Kidney (tissue), 14 donors: Measurements from ENCODE around the gene ARID5B. TPM values are rescaled to one million over a fixed set of nuclear protein-coding genes. Genes with fewer than 3 reads are reported as not detected.

Source experiments
- DNase-seq, 5 donors: peaks; one replicate each; pipeline ENCODE4 v3.0.0-alpha.2; 2013 to 2020
- FAIRE-seq: peaks from 2 replicates; lab custom pipeline; 2012; peaks lifted over from hg19 to GRCh38; lab: Jason Lieb, UNC
- H3K27ac ChIP-seq, 2 donors: one replicate each; pipeline ENCODE4 v1.7.0; 2013; ENCODE audit warnings: low read depth in 2 of 2, low read length in 2 of 2, inconsistent platforms in 1 of 2
- H3K27me3 ChIP-seq: one replicate; pipeline ENCODE4 v1.7.1; 2013; ENCODE audit warnings: low read length, inconsistent platforms; ENCODE audit not compliant: control insufficient read depth, insufficient read depth
- H3K36me3 ChIP-seq, 3 donors: one replicate each; pipeline versions ENCODE4 v1.7.0 to v1.7.1; 2013; ENCODE audit warnings: low read length in 3 of 3, control low read depth in 1 of 3, inconsistent platforms in 1 of 3; ENCODE audit not compliant: insufficient read depth in 3 of 3, control insufficient read depth in 2 of 3
- H3K4me1 ChIP-seq, 3 donors: one replicate each; pipeline versions ENCODE4 v1.7.0 to v1.7.1; 2013; ENCODE audit warnings: low read length in 3 of 3, inconsistent platforms in 1 of 3, low read depth in 1 of 3; ENCODE audit not compliant: control insufficient read depth in 2 of 3, insufficient read depth in 2 of 3
- H3K4me3 ChIP-seq, 3 donors: one replicate each; pipeline versions ENCODE4 v1.7.0 to v1.8.1; 2013; ENCODE audit warnings: low read length in 3 of 3, control low read depth in 1 of 3, inconsistent platforms in 1 of 3
- H3K9ac ChIP-seq, 3 donors: one replicate each; pipeline versions ENCODE4 v1.7.0 to v1.7.1; 2013; ENCODE audit warnings: low read length in 3 of 3, control low read depth in 1 of 3, inconsistent platforms in 1 of 3
- H3K9me3 ChIP-seq, 3 donors: one replicate each; pipeline versions ENCODE4 v1.7.0 to v1.7.1; 2013; ENCODE audit warnings: low read length in 3 of 3, control low read depth in 1 of 3, inconsistent platforms in 1 of 3; ENCODE audit not compliant: control insufficient read depth in 2 of 3, insufficient read depth in 1 of 3
- CTCF ChIP-seq: IDR thresholded peaks from 3 replicates; pipeline ENCODE4 v1.5.1; 2012; ENCODE audit warnings: mild to moderate bottlenecking, moderate library complexity, borderline replicate concordance; ENCODE audit not compliant: insufficient read depth; ENCODE audit errors: extremely low read depth
- intact Hi-C: fragments of 100-400 bp; cut with DNase I; formaldehyde crosslinking; loops from one replicate; pipeline ENCODE4 v1.11.1; 2022
- polyA plus RNA-seq: library from polyadenylated mRNA; stranded (reverse); fragments of 350-450 nt; fragmentation: Illumina TruSeq; extraction: RNeasy Lipid Tissue Mini Kit (QIAGEN cat#74804); gene quantifications from one replicate; pipeline ENCODE4 v1.2.3, GENCODE V29; 2014; ENCODE audit warnings: low read depth, low replicate concordance; ENCODE audit not compliant: insufficient read depth
- total RNA-seq: library from RNA; stranded (reverse); fragmentation: NEBNext Ultra II Directional; extraction: Animal tissue kit (Norgen Biotek cat#: 25700); gene quantifications from one replicate; pipeline ENCODE4 v1.2.1, GENCODE V29; 2021
- donor health status: control.
- donor health status: control.
- donor health status: control.
- donor health status: control.
- donor health status: control.
- donor health status: DM: yes; HTN: yes; CAD: no.
- donor health status: Normal renal cell carcinoma (clear cell type).

The ARID5B gene
- total and polyA plus RNA-seq, 2 donors from 2014 or later = 8.6 to 77.9 TPM

DNA sequence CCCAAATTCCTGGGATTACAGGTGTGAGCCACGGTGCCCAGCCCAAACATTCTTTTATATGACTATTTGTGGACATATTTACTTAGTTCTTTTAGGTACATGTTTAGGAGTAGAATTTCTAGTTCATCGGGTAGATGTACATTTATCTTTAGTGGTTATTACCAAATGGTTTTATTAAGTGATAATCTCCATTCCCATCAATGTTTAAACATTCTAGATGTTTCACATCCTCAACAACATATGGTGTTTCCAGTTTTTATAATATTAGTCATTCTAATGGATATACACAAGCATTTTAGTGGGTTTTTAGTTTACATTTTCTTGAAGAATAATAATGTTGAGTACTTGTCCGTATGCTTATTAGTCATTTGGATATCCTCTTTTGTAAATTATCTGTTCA is 235.4 kb downstream of the ARID5B start:
- no peak for TF ChIP-seq CTCF
- FAIRE-seq = no peak

More for the DNA sequence above, 235.4 kb downstream of the ARID5B start:
- no peak overlapping the region for H3K4me3 ChIP-seq
- no peaks in the 10 kb centered on the region for H3K27me3 ChIP-seq
- H3K9me3 ChIP-seq = no peaks in the 10 kb centered on the region
- H3K9ac ChIP-seq = no peak overlapping the region
- intact Hi-C loops = no loop called here
- DNase-seq = no peak
- no peaks in the 10 kb centered on the region for H3K36me3 ChIP-seq
- no peak overlapping the region for H3K27ac ChIP-seq
- no peaks in the 10 kb centered on the region for H3K4me1 ChIP-seq

Other genes starting within 250 kb of the ARID5B start
- 2.3 TPM for gene CABCOCO1, start 238.8 kb upstream of the ARID5B start, total RNA-seq
- 1.5 TPM for gene CABCOCO1, start 238.8 kb upstream of the ARID5B start, polyA plus RNA-seq